ENCODE data around the gene IBSP. TPM values are rescaled to one million over a fixed set of nuclear protein-coding genes. Genes with fewer than 3 reads are reported as not detected.

IBSP gene
- total RNA-seq, 1 donor: not detected

GRCh38 chr4:87785731-87786509 lies 13.4 kb upstream of the IBSP start:
- TF ChIP-seq CTCF (IDR thresholded peaks at IDR 0.05; ENCODE audit: insufficient read depth, low read length): no peak
- no peak overlapping the region for H3K4me3 ChIP-seq (ENCODE audit: low read depth, low read length)
- DNase-seq (ENCODE audit: low read depth): no peak

GRCh38 chr4:87802858-87803257 lies 3.5 kb downstream of the IBSP start:
- no peak for DNase-seq (ENCODE audit: low read depth)
- H3K4me3 ChIP-seq (ENCODE audit: low read depth, low read length): no peak overlapping the region
- TF ChIP-seq CTCF (IDR thresholded peaks at IDR 0.05; ENCODE audit: insufficient read depth, low read length): no peak

GRCh38 chr4:87803421-87803820 lies 4.1 kb downstream of the IBSP start:
- DNase-seq (ENCODE audit: low read depth): no peak
- H3K4me3 ChIP-seq (ENCODE audit: low read depth, low read length): no peak overlapping the region
- TF ChIP-seq CTCF (IDR thresholded peaks at IDR 0.05; ENCODE audit: insufficient read depth, low read length): no peak

GRCh38 chr4:87804871-87805270 lies 5.5 kb downstream of the IBSP start:
- TF ChIP-seq CTCF (IDR thresholded peaks at IDR 0.05; ENCODE audit: insufficient read depth, low read length): no peak

GRCh38 chr4:87805971-87806370 lies 6.6 kb downstream of the IBSP start:
- TF ChIP-seq CTCF (IDR thresholded peaks at IDR 0.05; ENCODE audit: insufficient read depth, low read length): no peak
- no peak for DNase-seq (ENCODE audit: low read depth)
- H3K4me3 ChIP-seq (ENCODE audit: low read depth, low read length): no peak overlapping the region

More at GRCh38 chr4:87804871-87805270, 5.5 kb downstream of the IBSP start:
- no peak for DNase-seq (ENCODE audit: low read depth)
- no peak overlapping the region for H3K4me3 ChIP-seq (ENCODE audit: low read depth, low read length)

GRCh38 chr4:87806520-87806919 lies 7.2 kb downstream of the IBSP start:
- no peak for DNase-seq (ENCODE audit: low read depth)
- no peak overlapping the region for H3K4me3 ChIP-seq (ENCODE audit: low read depth, low read length)
- TF ChIP-seq CTCF (IDR thresholded peaks at IDR 0.05; ENCODE audit: insufficient read depth, low read length): no peak

- no peak for TF ChIP-seq CTCF (IDR thresholded peaks at IDR 0.05; ENCODE audit: insufficient read depth, low read length)
- peak; percentile 11 for DNase-seq (ENCODE audit: low read depth)
These were observed 8.0 kb downstream of the IBSP start for GRCh38 chr4:87807402-87807801.

More at GRCh38 chr4:87807402-87807801, 8.0 kb downstream of the IBSP start:
- no peak overlapping the region for H3K4me3 ChIP-seq (ENCODE audit: low read depth, low read length)
